Heart left ventricle (tissue), 16 donors: Measurements from ENCODE around the gene ERMP1. TPM values are rescaled to one million over a fixed set of nuclear protein-coding genes. Genes with fewer than 3 reads are reported as not detected.
A peak's percentile ranks its signal among the peaks of the same experiment; 100 is the strongest.

Source experiments
- ATAC-seq, 4 donors: fragments of 200-7000 bp; cut with Tn5 transposase; one replicate each; pipeline ENCODE4 v1.9.1; 2020 to 2022; ENCODE audit warnings: moderate library complexity in 4 of 4, mild to moderate bottlenecking in 3 of 4, moderate number of reproducible peaks in 1 of 4
- DNase-seq, 5 donors: peaks; one replicate each; pipeline ENCODE4 v3.0.0-alpha.2; 2020
- H3K27ac ChIP-seq, 12 donors: fragments of 200-600 bp; sonication (generic) in 4 of 12; one replicate each; pipeline versions ENCODE4 v1.5.0 to v1.8.0; 2016 to 2022; ENCODE audit warnings: mild to moderate bottlenecking in 2 of 12
- H3K27me3 ChIP-seq, 9 donors: fragments of 200-600 bp; sonication (generic) in 2 of 9; one replicate each; pipeline versions ENCODE4 v1.5.1 to v1.8.0; 2016 to 2022; ENCODE audit warnings: mild to moderate bottlenecking in 3 of 9
- H3K36me3 ChIP-seq, 9 donors: fragments of 200-600 bp; sonication (generic) in 2 of 9; one replicate each; pipeline versions ENCODE4 v1.5.0 to v1.8.0; 2018 to 2022; ENCODE audit warnings: mild to moderate bottlenecking in 2 of 9
- H3K4me1 ChIP-seq, 12 donors: fragments of 200-600 bp; sonication (generic) in 4 of 12; one replicate each; pipeline versions ENCODE4 v1.5.0 to v1.8.0; 2016 to 2022; ENCODE audit warnings: mild to moderate bottlenecking in 3 of 12
- H3K4me3 ChIP-seq, 12 donors: fragments of 200-600 bp; sonication (generic) in 4 of 12; one replicate each; pipeline versions ENCODE4 v1.5.0 to v1.8.0; 2017 to 2022; ENCODE audit warnings: mild to moderate bottlenecking in 9 of 12, moderate library complexity in 4 of 12
- H3K9me3 ChIP-seq, 12 donors: fragments of 200-600 bp; sonication (generic) in 4 of 12; one replicate each; pipeline versions ENCODE4 v1.5.0 to v1.8.0; 2016 to 2022; ENCODE audit warnings: mild to moderate bottlenecking in 1 of 12
- CTCF ChIP-seq, 12 donors: fragments of 200-600 bp; sonication (generic) in 4 of 12; IDR thresholded peaks; one replicate each; pipeline versions ENCODE4 v1.5.0 to v1.8.0; 2018 to 2022; ENCODE audit warnings: antibody characterized with exemption in 12 of 12, mild to moderate bottlenecking in 5 of 12
- POLR2A ChIP-seq, 2 donors: fragments of 450-650 bp; IDR thresholded peaks; one replicate each; pipeline ENCODE4 v1.6.1; 2017; ENCODE audit warnings: antibody characterized with exemption in 2 of 2, mild to moderate bottlenecking in 2 of 2, moderate library complexity in 2 of 2
- WGBS, 4 donors: extraction: QIAGEN DNeasy Blood & Tissue Kit in 2 of 4; methylation state at CpG; one replicate each; pipeline versions ENCODE4 v1.1.5 to v1.1.7; 2013 to 2018; 5-methylcytosine and 5-hydroxymethylcytosine counted together
- intact Hi-C, 10 donors: fragments of 100-400 bp; cut with DNase I; formaldehyde crosslinking; loops; one replicate each; pipeline versions ENCODE4 v1.11.1 to v1.14.2; 2022
- polyA plus RNA-seq, 2 donors: library from polyadenylated mRNA; stranded (reverse); fragments of 200-250 nt; gene quantifications; one replicate each; pipeline ENCODE4 v1.2.3, GENCODE V29; 2013
- total RNA-seq, 9 donors: library from RNA; depleted of rRNA in 2 of 9; stranded (reverse); fragments of >200 nt in 2 of 9; fragmentation: NEBNext Ultra II Directional in 3 of 9; extraction: Animal tissue kit (Norgen Biotek cat#: 25700) in 3 of 9; gene quantifications; one replicate each; pipeline versions ENCODE4 v1.1.0 to v1.2.4, GENCODE V29; 2016 to 2023
- donor health status: ischemic (EF 13 %, LVEDD 7.1; RV severe dilation, severe dysfunction).
- donor health status: healthy with polysubstance abuse.
- donor health status: DM: no; HTN: yes; CAD: no.
- donor health status: DM: no; HTN: no; CAD: no.
- donor health status: ischemic (EF 25% LVEDD 6.9; RV normal size, moderate dysfunction).
- donor health status: ischemic (EF 25% LVEDD 5.7; RV mildly dilated, moderate dysfunction).
- donor health status: healthy.
- donor health status: DM: yes; HTN: yes; CAD: no.
- donor health status: ischemic (EF 35%, LVEDD 5.7; RV mildly dilated, moderate dysfunction).
- donor health status: nonischemic (EF 11% LVEDD 7.7; RV severe dilation, severe dysfunction).
- donor health status: DM: yes; HTN: yes; CAD: no.
- donor health status: PGD.
- donor health status: ischemic (EF 29% LVEDD 5.4; RV normal size, mild dysfunction).
- donor health status: nonischemic (EF 23%, LVEDD 6.1; RV moderate dilation, normal function).

The ERMP1 gene
- total and polyA plus RNA-seq, 11 donors: 5.8 to 28.7 (median 20.5) TPM

DNA sequence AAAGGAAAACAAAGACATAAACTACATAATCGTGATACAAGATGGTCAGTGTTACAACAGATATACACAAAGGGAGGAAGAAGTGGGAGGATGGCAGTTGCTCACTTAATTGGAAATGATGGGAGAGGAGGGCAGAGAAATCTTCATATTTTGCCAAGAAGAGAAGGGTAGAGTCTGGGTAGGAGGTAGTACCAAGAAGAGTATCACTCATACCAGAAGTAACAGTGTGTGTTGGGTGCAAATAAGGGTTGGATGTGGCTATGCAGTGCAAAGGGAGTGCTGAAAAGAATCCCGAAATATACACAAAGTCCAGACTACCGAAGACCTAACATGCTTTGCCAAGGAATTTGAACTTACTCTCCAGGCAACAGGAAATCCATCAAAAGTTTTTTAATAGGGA, 41.0 kb downstream of the ERMP1 start:
- Histone ChIP-seq H3K9me3 (no peaks in the 10 kb centered on the region), H3K27me3 (no peaks in the 10 kb centered on the region), H3K4me1 (peaks cover 0 to 10% (median 0%) of the 10 kb centered on the region in 12 donors), H3K36me3 (peaks cover 0 to 27% (median 14%) of the 10 kb centered on the region in 9 donors), H3K27ac (no peak overlapping the region), H3K4me3 (no peak overlapping the region)
- 48 to 65% (median 58%) methylated on average over 3 of the region's 3 CpGs for WGBS, 4 donors
- TF ChIP-seq POLR2A (IDR thresholded peaks at IDR 0.05): no peak
- TF ChIP-seq CTCF (IDR thresholded peaks at IDR 0.05): no peak
- no peak for ATAC-seq
- no peak for DNase-seq
- intact Hi-C loops: no loop called here

DNA sequence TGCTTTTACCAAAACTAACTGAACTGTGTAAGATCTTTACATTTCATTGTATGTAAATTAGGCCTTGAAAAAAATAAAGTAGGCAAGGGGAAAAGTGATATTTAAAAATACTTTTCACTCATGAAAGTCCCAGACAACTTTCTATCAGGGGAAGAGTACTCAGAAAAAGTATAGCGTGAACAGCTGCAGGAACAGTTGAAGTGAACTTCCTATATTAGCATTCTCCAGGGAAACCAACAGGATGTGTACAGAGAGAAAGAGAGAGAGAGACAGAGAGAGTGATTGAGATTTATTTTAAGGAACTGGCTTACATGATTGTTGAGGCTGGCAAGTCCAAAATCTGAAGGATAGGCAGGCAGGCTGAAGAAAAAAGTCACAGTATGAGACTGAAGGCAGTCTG, 42.0 kb downstream of the ERMP1 start:
- H3K27ac ChIP-seq: no peak overlapping the region
- intact Hi-C loops: no loop called here
- H3K27me3 ChIP-seq: no peaks in the 10 kb centered on the region
- no peak overlapping the region for H3K4me3 ChIP-seq
- no peaks in the 10 kb centered on the region for H3K9me3 ChIP-seq
- DNase-seq: no peak
- H3K36me3 ChIP-seq: peaks cover 0 to 30% (median 15%) of the 10 kb centered on the region in 9 donors
- H3K4me1 ChIP-seq: peaks cover 0 to 10% (median 0%) of the 10 kb centered on the region in 12 donors
- no peak for TF ChIP-seq POLR2A (IDR thresholded peaks at IDR 0.05)
- no peak for TF ChIP-seq CTCF (IDR thresholded peaks at IDR 0.05)
- WGBS, 4 donors: 56 to 67% (median 60%) methylated on average over 1 of the region's 1 CpG
- no peak for ATAC-seq

DNA sequence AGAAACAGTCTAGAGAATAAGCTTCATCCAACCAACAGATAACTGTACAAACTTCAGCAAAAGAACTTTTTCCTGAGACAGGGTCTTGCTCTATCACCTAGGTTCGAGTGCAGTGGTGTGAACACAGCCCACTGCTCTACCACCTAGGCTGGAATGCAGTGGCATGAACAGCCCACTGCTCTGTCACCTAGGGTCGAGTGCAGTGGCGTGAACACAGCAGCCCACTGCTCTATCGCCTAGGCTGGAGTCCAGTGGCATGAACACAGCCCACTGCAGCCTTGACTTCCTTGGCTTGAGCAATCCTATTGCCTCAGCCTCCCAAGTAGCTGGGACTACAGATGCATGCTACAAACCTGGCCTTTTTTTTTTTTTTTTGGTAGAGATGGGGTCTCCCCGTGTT, 43.4 kb downstream of the ERMP1 start:
- H3K9me3 ChIP-seq: no peaks in the 10 kb centered on the region
- 93 to 96% (median 96%) methylated on average over 5 of the region's 5 CpGs for WGBS, 4 donors
- no peak overlapping the region for H3K4me3 ChIP-seq
- no peaks in the 10 kb centered on the region for H3K27me3 ChIP-seq
- peaks cover 0 to 18% (median 0%) of the 10 kb centered on the region in 12 donors for H3K4me1 ChIP-seq
- ATAC-seq (peak in 1 of 4 donors; percentile 18), DNase-seq (no peak)
- intact Hi-C loops: no loop called here
- H3K27ac ChIP-seq: no peak overlapping the region
- H3K36me3 ChIP-seq: peaks cover 0 to 35% (median 18%) of the 10 kb centered on the region in 9 donors
- no peak for TF ChIP-seq POLR2A (IDR thresholded peaks at IDR 0.05)
- no peak for TF ChIP-seq CTCF (IDR thresholded peaks at IDR 0.05)

- 73 to 94% (median 92%) methylated on average over 2 of the region's 2 CpGs for WGBS, 4 donors
- H3K9me3 ChIP-seq: peaks cover 0 to 8% (median 2%) of the 10 kb centered on the region in 12 donors
- ATAC-seq: no peak
- intact Hi-C loops: no loop called here
- H3K27ac ChIP-seq: no peak overlapping the region
- peaks cover 0 to 26% (median 0%) of the 10 kb centered on the region in 12 donors for H3K4me1 ChIP-seq
- no peak overlapping the region for H3K4me3 ChIP-seq
- no peak for DNase-seq
- H3K27me3 ChIP-seq: no peaks in the 10 kb centered on the region
- TF ChIP-seq POLR2A (IDR thresholded peaks at IDR 0.05) (no peak), CTCF (IDR thresholded peaks at IDR 0.05) (no peak)
- peaks cover 0 to 40% (median 18%) of the 10 kb centered on the region in 9 donors for H3K36me3 ChIP-seq
Measured at GRCh38 chr9:5787759-5788302, 45.1 kb downstream of the ERMP1 start.
